HFF-Myc (cell line): ENCODE measurements around the gene LMX1B.

Source experiments
- DNase-seq: peaks from one replicate; pipeline ENCODE4 v3.0.0-alpha.2; 2011; ENCODE audit warnings: low read depth; ENCODE audit errors: extremely low read depth
- H3K4me3 ChIP-seq: replicated peaks from 2 replicates; pipeline ENCODE4 v1.5.1; 2011; ENCODE audit warnings: low read depth, mild to moderate bottlenecking, control low read depth, low read length
- TF ChIP-seq, protein P1 (sequence below): IDR thresholded peaks from 2 replicates; pipeline ENCODE4 v1.5.1; 2012; ENCODE audit warnings: mild to moderate bottlenecking, low read depth, low read length, control low read depth; ENCODE audit errors: missing control alignments

Gene LMX1B

GRCh38 chr9:126631254-126631653 is 17.5 kb downstream of the LMX1B start:
- H3K4me3 ChIP-seq = no peak overlapping the region
- TF ChIP-seq, protein P1, sequence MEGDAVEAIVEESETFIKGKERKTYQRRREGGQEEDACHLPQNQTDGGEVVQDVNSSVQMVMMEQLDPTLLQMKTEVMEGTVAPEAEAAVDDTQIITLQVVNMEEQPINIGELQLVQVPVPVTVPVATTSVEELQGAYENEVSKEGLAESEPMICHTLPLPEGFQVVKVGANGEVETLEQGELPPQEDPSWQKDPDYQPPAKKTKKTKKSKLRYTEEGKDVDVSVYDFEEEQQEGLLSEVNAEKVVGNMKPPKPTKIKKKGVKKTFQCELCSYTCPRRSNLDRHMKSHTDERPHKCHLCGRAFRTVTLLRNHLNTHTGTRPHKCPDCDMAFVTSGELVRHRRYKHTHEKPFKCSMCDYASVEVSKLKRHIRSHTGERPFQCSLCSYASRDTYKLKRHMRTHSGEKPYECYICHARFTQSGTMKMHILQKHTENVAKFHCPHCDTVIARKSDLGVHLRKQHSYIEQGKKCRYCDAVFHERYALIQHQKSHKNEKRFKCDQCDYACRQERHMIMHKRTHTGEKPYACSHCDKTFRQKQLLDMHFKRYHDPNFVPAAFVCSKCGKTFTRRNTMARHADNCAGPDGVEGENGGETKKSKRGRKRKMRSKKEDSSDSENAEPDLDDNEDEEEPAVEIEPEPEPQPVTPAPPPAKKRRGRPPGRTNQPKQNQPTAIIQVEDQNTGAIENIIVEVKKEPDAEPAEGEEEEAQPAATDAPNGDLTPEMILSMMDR = no peak
- DNase-seq = no peak

- no peak for DNase-seq
- no peak overlapping the region for H3K4me3 ChIP-seq
- TF ChIP-seq, protein P1 = no peak
Measured at GRCh38 chr9:126633881-126634558, 20.3 kb downstream of the LMX1B start.

DNA sequence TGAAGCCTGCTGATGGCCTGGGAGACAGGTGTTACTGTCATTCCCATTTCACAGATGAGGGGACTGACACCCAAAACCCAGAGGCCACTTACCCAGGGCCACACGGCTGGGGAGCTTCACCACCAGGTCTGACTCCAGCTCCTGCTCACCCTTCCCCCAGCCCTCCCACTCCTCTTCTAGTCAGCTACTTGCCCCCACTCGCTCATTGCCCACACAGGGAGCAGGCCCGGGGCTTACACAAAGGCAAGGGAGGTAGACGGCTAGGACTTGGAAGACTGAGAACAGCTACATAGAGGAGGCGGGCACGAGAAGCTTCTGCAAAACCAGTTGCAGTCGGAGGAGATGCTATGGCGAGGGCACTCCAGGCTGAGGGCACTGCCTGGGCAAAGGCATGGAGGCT is 21.3 kb downstream of the LMX1B start:
- TF ChIP-seq, protein P1 = no peak
- DNase-seq = no peak
- no peak overlapping the region for H3K4me3 ChIP-seq

GRCh38 chr9:126635661-126636439 is 22.1 kb downstream of the LMX1B start:
- no peak overlapping the region for H3K4me3 ChIP-seq
- DNase-seq = no peak
- TF ChIP-seq, protein P1 = no peak

- no peak overlapping the region for H3K4me3 ChIP-seq
- TF ChIP-seq, protein P1 = no peak
- no peak for DNase-seq
Measured at GRCh38 chr9:126636983-126637798, 23.5 kb downstream of the LMX1B start.

DNA sequence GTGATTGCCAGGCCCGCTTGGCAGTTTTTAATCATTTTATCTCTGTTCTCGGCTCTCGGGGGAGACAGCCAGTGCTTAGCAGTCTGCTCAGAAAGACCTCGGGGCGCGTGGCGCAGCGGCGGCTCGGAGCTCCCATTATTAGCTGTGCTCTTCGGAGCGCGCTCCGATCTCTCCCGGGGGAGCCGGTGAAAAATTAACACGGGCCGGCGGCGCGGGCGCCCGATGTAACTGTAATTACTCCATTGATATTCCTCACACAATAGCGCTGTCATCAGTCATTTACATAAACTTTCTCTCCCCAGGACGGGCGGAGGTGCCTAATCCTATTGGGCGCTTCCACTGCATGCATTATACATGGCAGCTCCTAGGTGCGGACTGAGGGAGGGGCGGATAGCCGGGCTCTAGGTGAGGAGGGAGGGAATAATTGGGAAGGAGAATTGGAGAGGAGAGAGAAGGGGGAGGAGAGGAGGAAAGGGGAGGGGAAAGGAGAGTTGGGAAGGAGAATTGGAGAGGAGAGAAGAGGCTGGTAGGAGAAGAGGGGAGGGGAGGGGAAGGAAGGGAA is 24.9 kb downstream of the LMX1B start:
- H3K4me3 ChIP-seq = no peak overlapping the region
- TF ChIP-seq, protein P1 = no peak
- DNase-seq = no peak
